H1 (cell line): ENCODE measurements around the gene ZNF143. TPM values are rescaled to one million over a fixed set of nuclear protein-coding genes. Genes with fewer than 3 reads are reported as not detected.

ENCODE experiments used
- JUND ChIP-seq: IDR thresholded peaks from 2 replicates; pipeline ENCODE4 v1.6.1; 2011; ENCODE audit warnings: mild to moderate bottlenecking, improper control_type of control experiment, low read length
- polyA plus RNA-seq, 7 experiments: library from polyadenylated mRNA; depleted of rRNA in 3 of 7; stranded (reverse) in 5 of 7; unstranded in 2 of 7; fragments of >200 nt in 5 of 7; fragments of 200-250 nt in 2 of 7; gene quantifications; 1 replicate in 5 of 7; 2 replicates in 1 of 7; 4 replicates in 1 of 7; pipeline versions ENCODE4 v1.2.1 to v1.2.3, GENCODE V29; 2011 to 2013; ENCODE audit warnings: missing spikeins in 2 of 7, mixed read lengths in 2 of 7
- total RNA-seq: library from RNA; stranded (reverse); fragmentation: NEBNext Ultra II Directional; extraction: Animal tissue kit (Norgen Biotek cat#: 25700); gene quantifications from 2 replicates; pipeline ENCODE4 v1.2.1, GENCODE V29; 2021

Gene ZNF143
- total and polyA plus RNA-seq, 2 of the 8 experiments (the other 6 are each of a cell fraction or from before 2014, with no cell fraction given): 43.0 to 69.2 TPM

- TF ChIP-seq JUND: no peak
These were observed 29.6 kb downstream of the ZNF143 start (continued) for GRCh38 chr11:9490376-9490775.
